Loucy (cell line): Measurements from ENCODE around the gene PHF20.

ENCODE experiments used
- H2AFZ ChIP-seq: fragments of 200-600 bp; sonication (generic); 2 replicates; pipeline ENCODE4 v1.6.0; 2016; ENCODE audit warnings: antibody characterized with exemption, mild to moderate bottlenecking, low read length, moderate library complexity
- H3F3A ChIP-seq: fragments of 200-600 bp; 2 replicates; pipeline ENCODE4 v1.6.0; 2016; ENCODE audit warnings: antibody characterized with exemption, low read depth, mild to moderate bottlenecking
- H3K27me3 ChIP-seq: fragments of 200-600 bp; sonication (generic); 2 replicates; pipeline ENCODE4 v1.6.1; 2014; ENCODE audit warnings: low read length, mild to moderate bottlenecking; ENCODE audit not compliant: insufficient read depth, poor library complexity, severe bottlenecking
- H3K36me3 ChIP-seq: fragments of 200-600 bp; sonication (generic); 2 replicates; pipeline ENCODE4 v1.6.1; 2016; ENCODE audit warnings: low read length; ENCODE audit not compliant: insufficient read depth
- H3K4me1 ChIP-seq: fragments of 200-600 bp; sonication (generic); 2 replicates; pipeline ENCODE4 v1.5.1; 2014; ENCODE audit warnings: low read length, mild to moderate bottlenecking; ENCODE audit not compliant: insufficient read depth, poor library complexity, severe bottlenecking
- H3K4me2 ChIP-seq: fragments of 200-600 bp; sonication (generic); 2 replicates; pipeline ENCODE4 v1.6.0; 2014; ENCODE audit warnings: antibody characterized with exemption, low read length, low read depth, mild to moderate bottlenecking; ENCODE audit not compliant: poor library complexity, severe bottlenecking
- H3K4me3 ChIP-seq: fragments of 200-600 bp; sonication (generic); 2 replicates; pipeline ENCODE4 v1.5.1; 2014; ENCODE audit warnings: low read length, mild to moderate bottlenecking, mixed read lengths; ENCODE audit not compliant: poor library complexity, severe bottlenecking
- H3K79me2 ChIP-seq: fragments of 200-600 bp; sonication (generic); 2 replicates; pipeline ENCODE4 v1.6.1; 2014; ENCODE audit warnings: low read length; ENCODE audit not compliant: insufficient read depth
- H3K9ac ChIP-seq: fragments of 200-600 bp; sonication (generic); 2 replicates; pipeline ENCODE4 v1.6.0; 2014; ENCODE audit warnings: mild to moderate bottlenecking, low read depth, low read length, moderate library complexity; ENCODE audit not compliant: poor library complexity, severe bottlenecking
- H3K9me2 ChIP-seq: fragments of 200-600 bp; sonication (generic); replicated peaks from 2 replicates; pipeline ENCODE4 v1.6.1; 2016; ENCODE audit warnings: low read depth, low read length, mixed read lengths
- H3K9me3 ChIP-seq: fragments of 200-600 bp; sonication (generic); 2 replicates; pipeline ENCODE4 v1.6.1; 2014; ENCODE audit warnings: mild to moderate bottlenecking, antibody characterized with exemption, low read length, low read depth; ENCODE audit not compliant: insufficient read depth
- H4K20me1 ChIP-seq: fragments of 200-600 bp; sonication (generic); 2 replicates; pipeline ENCODE4 v1.6.0; 2014; ENCODE audit warnings: antibody characterized with exemption, low read length, mild to moderate bottlenecking; ENCODE audit not compliant: insufficient read depth, poor library complexity, severe bottlenecking
- EZH2phosphoT487 ChIP-seq: fragments of 200-600 bp; IDR thresholded peaks from 2 replicates; pipeline ENCODE4 v1.6.1; 2018; ENCODE audit warnings: antibody characterized with exemption, mild to moderate bottlenecking, moderate library complexity, borderline replicate concordance
- TF ChIP-seq, protein P1 (sequence below): fragments of 200-600 bp; sonication (generic); conservative IDR thresholded peaks from 2 replicates; pipeline ENCODE4 v1.5.1; 2014; ENCODE audit warnings: mild to moderate bottlenecking, antibody characterized with exemption, low read length

The PHF20 gene

GRCh38 chr20:35833241-35833640 lies 61.4 kb downstream of the PHF20 start:
- Histone ChIP-seq H4K20me1 (no peaks in the 10 kb centered on the region), H3K4me3 (no peak overlapping the region), H3K9me3 (no peaks in the 10 kb centered on the region), H3K79me2 (peaks cover 26% of the 10 kb centered on the region; the same call in 1 of the 2 replicates), H3K36me3 (peaks cover 4% of the 10 kb centered on the region; the same call in 1 of the 2 replicates), H3K4me2 (no peak overlapping the region), H3K9me2 (no peaks in the 10 kb centered on the region), H3K27me3 (no peaks in the 10 kb centered on the region), H3F3A (no peaks in the 10 kb centered on the region), H2AFZ (no peak overlapping the region), H3K9ac (no peak overlapping the region), H3K4me1 (no peaks in the 10 kb centered on the region)
- no peak for TF ChIP-seq EZH2phosphoT487
- TF ChIP-seq, protein P1, sequence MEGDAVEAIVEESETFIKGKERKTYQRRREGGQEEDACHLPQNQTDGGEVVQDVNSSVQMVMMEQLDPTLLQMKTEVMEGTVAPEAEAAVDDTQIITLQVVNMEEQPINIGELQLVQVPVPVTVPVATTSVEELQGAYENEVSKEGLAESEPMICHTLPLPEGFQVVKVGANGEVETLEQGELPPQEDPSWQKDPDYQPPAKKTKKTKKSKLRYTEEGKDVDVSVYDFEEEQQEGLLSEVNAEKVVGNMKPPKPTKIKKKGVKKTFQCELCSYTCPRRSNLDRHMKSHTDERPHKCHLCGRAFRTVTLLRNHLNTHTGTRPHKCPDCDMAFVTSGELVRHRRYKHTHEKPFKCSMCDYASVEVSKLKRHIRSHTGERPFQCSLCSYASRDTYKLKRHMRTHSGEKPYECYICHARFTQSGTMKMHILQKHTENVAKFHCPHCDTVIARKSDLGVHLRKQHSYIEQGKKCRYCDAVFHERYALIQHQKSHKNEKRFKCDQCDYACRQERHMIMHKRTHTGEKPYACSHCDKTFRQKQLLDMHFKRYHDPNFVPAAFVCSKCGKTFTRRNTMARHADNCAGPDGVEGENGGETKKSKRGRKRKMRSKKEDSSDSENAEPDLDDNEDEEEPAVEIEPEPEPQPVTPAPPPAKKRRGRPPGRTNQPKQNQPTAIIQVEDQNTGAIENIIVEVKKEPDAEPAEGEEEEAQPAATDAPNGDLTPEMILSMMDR: no peak

GRCh38 chr20:35837577-35838195 lies 65.9 kb downstream of the PHF20 start:
- Histone ChIP-seq H3K79me2 (peaks cover 38% of the 10 kb centered on the region; the same call in 1 of the 2 replicates), H2AFZ (no peak overlapping the region), H3K4me1 (peaks cover 19% of the 10 kb centered on the region), H3K27me3 (no peaks in the 10 kb centered on the region), H3K9me2 (no peaks in the 10 kb centered on the region), H3F3A (0 out of 2 replicates have a peak, but pooled peaks cover 6% of the 10 kb centered on the region), H3K36me3 (peaks cover 5% of the 10 kb centered on the region; the same call in 1 of the 2 replicates), H3K4me2 (no peak overlapping the region), H3K4me3 (no peak overlapping the region), H3K9me3 (no peaks in the 10 kb centered on the region), H3K9ac (no peak overlapping the region), H4K20me1 (peaks cover 6% of the 10 kb centered on the region)
- TF ChIP-seq EZH2phosphoT487: no peak
- TF ChIP-seq, protein P1: no peak

DNA sequence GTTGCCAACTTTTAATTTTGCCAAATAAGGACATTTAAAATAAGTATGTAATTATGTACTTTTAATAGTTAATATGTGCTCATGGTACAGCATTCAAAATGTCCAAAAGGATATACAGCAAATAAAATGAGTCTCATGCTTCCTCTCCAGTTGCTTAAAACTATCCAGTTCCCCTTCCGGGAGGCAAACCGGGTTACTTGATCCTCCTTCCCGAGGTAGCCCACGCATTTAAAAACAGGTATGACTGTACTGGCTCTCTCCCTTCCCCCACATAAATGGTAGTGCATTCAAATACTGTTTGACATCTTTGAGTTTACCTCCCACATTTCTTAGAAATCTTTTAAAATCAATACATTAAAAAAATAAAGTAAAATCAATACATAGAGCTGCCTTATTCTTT lies 66.4 kb downstream of the PHF20 start:
- Histone ChIP-seq H3K4me3 (no peak overlapping the region), H3K9ac (no peak overlapping the region), H3K79me2 (peaks cover 35% of the 10 kb centered on the region; the same call in 1 of the 2 replicates), H2AFZ (no peak overlapping the region), H3K27me3 (no peaks in the 10 kb centered on the region), H3K4me1 (peaks cover 19% of the 10 kb centered on the region), H3K9me3 (no peaks in the 10 kb centered on the region), H3K4me2 (no peak overlapping the region), H3K36me3 (peaks cover 10% of the 10 kb centered on the region; the same call in 1 of the 2 replicates), H4K20me1 (peaks cover 6% of the 10 kb centered on the region), H3K9me2 (no peaks in the 10 kb centered on the region), H3F3A (0 out of 2 replicates have a peak, but pooled peaks cover 6% of the 10 kb centered on the region)
- no peak for TF ChIP-seq EZH2phosphoT487
- TF ChIP-seq, protein P1: no peak
